Kidney capillary endothelial cell (primary cell): ENCODE measurements around the gene EIF2S1.
A peak's percentile ranks its signal among the peaks of the same experiment; 100 is the strongest.
"Not testable (repeated sequence)": the region's sequence is repeated elsewhere in the genome, so short reads cannot be mapped to it uniquely, and the experiment has no call there.

Experiments
- DNase-seq: peaks from one replicate; pipeline ENCODE4 v3.0.0-alpha.2; 2018; ENCODE audit warnings: low spot score

The EIF2S1 gene

GRCh38 chr14:67411370-67411769 lies 51.2 kb downstream of the EIF2S1 start:
- DNase-seq, result no peak

DNA sequence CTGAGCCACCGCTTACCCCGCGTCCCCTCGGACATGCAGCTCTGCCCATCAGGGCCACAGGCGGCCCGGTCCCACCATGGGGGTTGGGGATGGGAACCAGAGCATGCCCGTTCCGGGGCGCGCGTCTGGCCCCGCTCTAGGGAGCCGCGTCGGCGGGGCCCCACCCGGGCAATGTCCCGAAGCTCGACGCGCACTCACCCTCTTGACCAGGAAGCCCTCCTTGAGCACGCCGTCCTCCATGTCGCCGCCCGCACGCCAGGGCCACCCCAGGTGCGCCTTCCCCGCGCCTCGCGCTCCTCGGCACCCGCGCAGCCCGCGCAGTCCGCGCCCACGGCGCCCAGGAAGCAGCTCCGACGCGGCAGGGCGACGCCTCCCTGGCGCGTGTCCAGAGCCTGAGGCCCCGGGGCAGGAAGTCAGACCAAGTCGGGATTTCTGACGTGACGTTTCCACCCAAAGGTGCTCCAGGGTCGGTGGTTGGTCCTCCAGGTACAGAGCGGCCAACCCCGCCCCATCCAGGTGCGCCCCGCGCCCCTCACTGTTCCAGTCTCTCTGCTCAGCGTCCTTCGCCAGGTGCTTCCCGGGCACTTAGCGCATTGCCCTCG lies 51.8 kb downstream of the EIF2S1 start, which contains the start of gene PLEK2:
Gene PLEK2 (minus strand): TSS at position 346 of the 602 bp plus-strand sequence. CDS start 106 bp downstream, at position 240.
- DNase-seq, result no peak

- DNase-seq, result peak; percentile 100
These were observed 54.0 kb downstream of the EIF2S1 start for GRCh38 chr14:67413806-67414769.

DNA sequence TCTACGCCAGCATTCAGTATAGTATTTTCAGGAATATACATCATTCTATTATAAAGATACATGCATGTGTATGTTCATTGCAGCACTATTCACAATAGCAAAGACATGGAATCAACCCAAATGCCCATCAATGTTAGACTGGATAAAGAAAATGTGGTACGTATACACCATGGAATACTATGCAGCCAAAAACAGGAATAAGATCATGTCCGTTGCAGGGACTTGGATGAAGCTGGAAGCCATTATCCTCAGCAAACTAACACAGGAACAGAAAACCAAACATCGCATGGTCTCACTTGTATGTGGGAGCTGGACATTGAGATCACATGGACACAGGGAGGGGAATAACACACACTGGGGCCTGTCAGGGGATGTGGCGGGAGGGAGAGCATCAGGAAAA lies 55.5 kb downstream of the EIF2S1 start:
- DNase-seq, result not testable (repeated sequence)

DNA sequence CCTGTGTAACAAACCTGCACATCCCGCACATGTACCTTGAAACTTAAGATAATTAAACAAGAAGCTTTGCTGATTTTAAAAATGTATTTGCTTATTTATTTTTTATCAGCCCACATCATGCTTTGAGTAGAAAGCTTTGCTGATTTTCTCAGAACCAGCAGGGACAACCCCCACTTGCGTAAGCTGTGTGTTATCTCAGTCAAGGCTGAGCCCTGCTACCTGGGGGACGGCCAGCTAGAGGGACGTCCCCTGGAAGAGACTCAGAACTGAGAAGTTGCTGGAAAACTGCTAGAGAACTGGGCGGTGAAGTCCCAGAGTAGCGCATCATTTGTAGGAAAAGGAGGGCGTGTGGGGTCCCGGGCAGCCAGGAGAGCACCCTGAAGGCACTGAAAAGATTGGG lies 56.0 kb downstream of the EIF2S1 start:
- no peak for DNase-seq

DNA sequence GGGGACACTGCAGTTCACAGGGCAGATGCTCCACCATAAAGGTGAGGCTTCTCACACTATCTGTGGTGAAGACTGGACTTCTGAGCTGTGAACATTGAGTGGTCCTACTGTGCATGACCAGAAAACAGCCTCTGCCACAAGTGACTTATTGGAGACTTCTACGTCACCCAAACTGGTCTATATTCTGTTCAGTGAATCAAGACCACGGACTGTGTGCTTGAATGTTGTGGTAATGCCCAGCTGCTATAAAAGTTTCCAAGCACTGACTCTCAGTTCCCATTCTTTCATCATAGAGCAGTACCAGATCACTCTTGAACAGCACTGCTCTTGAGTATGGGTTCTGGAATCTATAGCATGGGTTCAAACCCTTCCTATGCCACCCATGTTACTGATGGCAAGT lies 56.7 kb downstream of the EIF2S1 start:
- no peak for DNase-seq

DNA sequence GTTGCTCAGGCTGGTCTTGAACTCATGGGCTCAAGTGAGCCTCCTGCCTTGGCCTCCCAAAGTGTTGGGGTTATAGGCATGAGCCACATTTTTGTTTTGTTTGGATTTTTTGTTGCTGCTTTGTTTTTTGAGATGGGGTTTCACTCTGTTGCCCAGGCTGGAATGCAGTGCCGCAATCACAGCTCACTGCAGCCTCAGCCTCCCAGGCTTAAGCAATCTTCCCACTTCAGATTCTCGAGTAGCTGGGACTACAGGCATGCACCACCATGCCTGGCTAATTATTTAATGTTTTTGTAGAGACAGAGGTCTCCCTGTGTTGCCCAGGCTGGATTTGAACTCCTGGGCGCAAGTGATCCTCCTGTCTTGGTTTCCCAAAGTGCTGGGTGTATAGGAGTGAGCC lies 57.5 kb downstream of the EIF2S1 start:
- no peak for DNase-seq

- peak; percentile 64 for DNase-seq
These were observed 58.5 kb downstream of the EIF2S1 start for GRCh38 chr14:67418401-67419191.

- DNase-seq, result no peak
These were observed 60.1 kb downstream of the EIF2S1 start for GRCh38 chr14:67420102-67420739.

- DNase-seq, result no peak
These were observed 61.5 kb downstream of the EIF2S1 start for GRCh38 chr14:67421356-67422224.

- no peak for DNase-seq
These were observed 63.3 kb downstream of the EIF2S1 start for GRCh38 chr14:67423424-67423823.

- DNase-seq, result no peak
These were observed 64.4 kb downstream of the EIF2S1 start for GRCh38 chr14:67424539-67424938.

DNA sequence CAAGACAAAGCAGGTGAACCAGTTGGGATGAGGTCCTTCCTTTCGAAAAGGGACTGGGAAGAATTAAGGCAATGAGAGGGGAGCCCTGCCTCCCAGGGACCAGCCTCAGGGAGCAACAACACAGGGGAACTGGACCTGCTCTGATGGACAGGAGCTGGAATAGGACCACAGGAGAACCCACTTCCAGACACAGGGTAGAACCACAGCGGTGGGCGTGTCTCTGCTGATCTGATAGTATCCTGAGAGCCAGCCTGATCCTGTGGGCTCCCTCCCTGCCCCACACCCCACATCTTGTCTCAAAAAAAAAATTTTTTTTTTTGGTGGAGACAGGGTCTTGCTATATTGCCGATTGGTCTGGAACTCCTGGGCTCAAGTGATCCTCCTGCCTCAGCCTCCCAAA lies 65.5 kb downstream of the EIF2S1 start:
- no peak for DNase-seq

GRCh38 chr14:67426161-67426560 lies 66.0 kb downstream of the EIF2S1 start:
- DNase-seq, result no peak

GRCh38 chr14:67426983-67427606 lies 67.0 kb downstream of the EIF2S1 start:
- DNase-seq, result peak; percentile 76

DNA sequence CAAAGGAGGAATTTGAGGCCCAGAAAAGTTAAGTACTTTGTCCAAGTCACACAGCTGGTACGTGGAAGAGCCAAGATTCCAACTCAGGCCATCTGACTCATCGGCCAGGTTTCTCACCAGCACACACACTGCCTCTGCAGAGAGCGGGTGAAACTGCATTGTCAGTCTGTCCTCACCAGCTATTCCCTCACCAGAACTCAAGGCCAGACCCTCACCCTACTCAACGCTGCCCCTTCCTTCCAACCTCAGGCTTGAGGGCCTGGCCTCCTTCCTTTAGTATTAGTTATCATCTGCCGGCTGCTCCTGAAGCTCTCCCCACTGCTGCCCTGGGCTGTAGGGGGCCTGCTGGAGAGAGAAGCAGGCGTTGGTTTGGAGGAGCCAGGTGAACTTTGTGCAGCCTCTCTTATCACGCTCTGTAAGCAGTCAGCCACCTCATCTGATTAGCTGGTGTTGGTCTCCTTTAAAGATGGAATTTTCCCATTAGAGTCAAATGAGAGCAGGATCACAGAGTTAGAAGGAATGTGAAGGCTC lies 68.4 kb downstream of the EIF2S1 start:
- no peak for DNase-seq

- DNase-seq, result no peak
These were observed 69.5 kb downstream of the EIF2S1 start for GRCh38 chr14:67429510-67430205.

GRCh38 chr14:67432050-67432564 lies 72.0 kb downstream of the EIF2S1 start:
- no peak for DNase-seq

GRCh38 chr14:67435603-67436002 lies 75.5 kb downstream of the EIF2S1 start:
- DNase-seq, result no peak
